ENCODE data around the gene JTB. TPM values are rescaled to one million over a fixed set of nuclear protein-coding genes. Genes with fewer than 3 reads are reported as not detected.

The JTB gene
- total and polyA plus RNA-seq, 2 donors (not counting 1 experiment from before 2014, with no cell fraction given): 106 to 159 TPM

DNA sequence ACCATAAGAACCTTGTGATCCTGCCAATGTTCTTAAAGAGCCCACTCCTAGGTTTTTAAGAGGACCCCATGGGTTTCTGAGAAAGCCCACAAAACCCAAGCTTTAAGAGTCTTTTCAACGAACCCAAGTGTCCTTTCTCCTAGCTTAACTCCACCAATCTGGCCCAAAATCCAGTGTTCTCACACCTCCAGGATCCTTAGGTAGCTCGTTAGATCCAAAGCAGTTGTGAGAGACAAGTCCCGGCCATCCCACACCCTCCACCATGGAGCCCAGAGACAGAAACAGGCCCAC, 32.7 kb downstream of the JTB start:
- ChIA-PET CTCF (interaction anchor here (0.7 to 5.9 kb wide), 10 partner anchors 13 to 123 kb away, joined by 3 to 65 read pairs (median 24); partner anchors contain the start of genes CREB3L4, CRTC2, GATAD2B and JTB), POLR2A (interaction anchor here (0.5 to 4.4 kb wide), 13 partner anchors 15 to 409 kb away, joined by 3 to 124 read pairs (median 14); partner anchors contain the start of genes CHTOP, CREB3L4, CRTC2 and GATAD2B)
- Histone ChIP-seq H3K27ac (ENCODE audit: low read length in 2 of 2) (peak overlapping the region; percentile 91 to 98), H3K27me3 (replicated peaks in 1 of 4; ENCODE audit: control extremely low read depth in 1 of 4, control insufficient read depth in 3 of 4, insufficient read depth in 4 of 4, low read length in 3 of 4) (no peaks in the 10 kb centered on the region), H3K4me1 (ENCODE audit: control insufficient read depth in 2 of 2, insufficient read depth in 2 of 2, low read length in 2 of 2) (peaks cover 29 to 49% of the 10 kb centered on the region in 2 donors), H4K20me1 (ENCODE audit: control insufficient read depth, insufficient read depth, low read length, poor library complexity, severe bottlenecking) (peaks cover 54% of the 10 kb centered on the region), H3K4me3 (ENCODE audit: control extremely low read depth in 1 of 5, extremely low read depth in 1 of 5, insufficient read depth in 1 of 5, low read depth in 2 of 5, low read length in 4 of 5) (peak overlapping the region; percentile 54 to 95 (median 85)), H3K4me2 (replicated peaks; ENCODE audit: low read depth, low read length, poor library complexity, severe bottlenecking) (peak overlapping the region; percentile 89), H3K9ac (ENCODE audit: low read length) (peak overlapping the region; percentile 89), H3K36me3 (replicated peaks in 1 of 2; ENCODE audit: control extremely low read depth in 1 of 2, control insufficient read depth in 1 of 2, extremely low read depth in 1 of 2, insufficient read depth in 2 of 2, low read length in 1 of 2) (peaks cover 15 to 60% of the 10 kb centered on the region in 2 experiments), H3K9me3 (ENCODE audit: control extremely low read depth in 1 of 3, control insufficient read depth in 2 of 3, insufficient read depth in 1 of 3, low read length in 2 of 3) (no peaks in the 10 kb centered on the region), H3K79me2 (ENCODE audit: control insufficient read depth, insufficient read depth, low read length) (peaks cover 57% of the 10 kb centered on the region), H2AFZ (ENCODE audit: insufficient read depth, low read depth, low read length, poor library complexity, severe bottlenecking) (peak overlapping the region; percentile 53)
- H3K4me1 Mint-ChIP-seq: peaks cover 51% of the 10 kb centered on the region
- H3K4me3 Mint-ChIP-seq: peak overlapping the region; percentile 94
- TF ChIP-seq, protein P1, sequence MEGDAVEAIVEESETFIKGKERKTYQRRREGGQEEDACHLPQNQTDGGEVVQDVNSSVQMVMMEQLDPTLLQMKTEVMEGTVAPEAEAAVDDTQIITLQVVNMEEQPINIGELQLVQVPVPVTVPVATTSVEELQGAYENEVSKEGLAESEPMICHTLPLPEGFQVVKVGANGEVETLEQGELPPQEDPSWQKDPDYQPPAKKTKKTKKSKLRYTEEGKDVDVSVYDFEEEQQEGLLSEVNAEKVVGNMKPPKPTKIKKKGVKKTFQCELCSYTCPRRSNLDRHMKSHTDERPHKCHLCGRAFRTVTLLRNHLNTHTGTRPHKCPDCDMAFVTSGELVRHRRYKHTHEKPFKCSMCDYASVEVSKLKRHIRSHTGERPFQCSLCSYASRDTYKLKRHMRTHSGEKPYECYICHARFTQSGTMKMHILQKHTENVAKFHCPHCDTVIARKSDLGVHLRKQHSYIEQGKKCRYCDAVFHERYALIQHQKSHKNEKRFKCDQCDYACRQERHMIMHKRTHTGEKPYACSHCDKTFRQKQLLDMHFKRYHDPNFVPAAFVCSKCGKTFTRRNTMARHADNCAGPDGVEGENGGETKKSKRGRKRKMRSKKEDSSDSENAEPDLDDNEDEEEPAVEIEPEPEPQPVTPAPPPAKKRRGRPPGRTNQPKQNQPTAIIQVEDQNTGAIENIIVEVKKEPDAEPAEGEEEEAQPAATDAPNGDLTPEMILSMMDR (IDR thresholded peaks at IDR 0.05): no peak
- no peak for TF ChIP-seq EZH2 (IDR thresholded peaks at IDR 0.05; ENCODE audit: borderline replicate concordance, insufficient read depth, low read depth, low read length, poor library complexity, severe bottlenecking)
- no peaks in the 10 kb centered on the region for H3K9me3 Mint-ChIP-seq (ENCODE audit: insufficient read depth)
- intact Hi-C loops (cut with micrococcal nuclease): loop anchor here (1.0 to 5.0 kb wide), 3 partner anchors 21 to 217 kb away; partner anchors contain the start of gene INTS3
- H3K27me3 Mint-ChIP-seq: no peaks in the 10 kb centered on the region
- peak overlapping the region; percentile 96 for H3K27ac Mint-ChIP-seq
- ATAC-seq (ENCODE audit: low read depth): no peak
- DNase-seq: no peak
- 0% methylated on average over 2 of the region's 3 CpGs for WGBS (ENCODE audit: insufficient coverage)
